HepG2 (cell line): Measurements from ENCODE around the gene ZNF653. TPM values are rescaled to one million over a fixed set of nuclear protein-coding genes. Genes with fewer than 3 reads are reported as not detected.

Experiments
- ATAC-seq: fragments of 200-7000 bp; cut with Tn5 transposase; 3 replicates; pipeline ENCODE4 v1.9.1; 2020; ENCODE audit warnings: mild to moderate bottlenecking, moderate library complexity
- BruUV-seq: library from RNA; stranded (reverse); fragments of 400-500 nt; replicated peaks from 2 replicates; lab custom pipeline; 2021; lab: Mats Ljungman, UMichigan
- CTCF ChIA-PET: fragments of 300-600 bp; formaldehyde crosslinking; extraction: SDS; loops from one replicate; lab custom pipeline; 2021; ENCODE audit warnings: low total read pairs, inconsistent platforms, low intra/inter-chr PET ratio; lab: Yijun Ruan, JAX
- POLR2A ChIA-PET: fragments of 350-600 bp; sonication (Branson Sonifier 250); formaldehyde crosslinking; loops from one replicate; lab custom pipeline; 2020; ENCODE audit warnings: antibody characterized with exemption, inconsistent platforms; lab: Yijun Ruan, JAX
- DNase-seq: peaks from one replicate; pipeline ENCODE4 v3.0.0-alpha.2; 2015; ENCODE audit warnings: low spot score
- FAIRE-seq: peaks from 3 replicates; lab custom pipeline; 2011; peaks lifted over from hg19 to GRCh38; lab: Jason Lieb, UNC
- H2AFZ ChIP-seq: one replicate; pipeline ENCODE4 v1.6.1; 2011; ENCODE audit warnings: low read length, inconsistent platforms
- H3K27ac ChIP-seq: fragments of 300-600 bp; 3 replicates; pipeline ENCODE4 v1.8.0; 2011; ENCODE audit warnings: mixed run types, mild to moderate bottlenecking, mixed read lengths, low read length, inconsistent platforms; ENCODE audit not compliant: insufficient read depth; ENCODE audit errors: extremely low read length
- H3K27me3 ChIP-seq, 2 experiments: fragments of 200-600 bp in 1 of 2; 2 replicates in 1 of 2; 3 replicates in 1 of 2; pipeline versions ENCODE4 v1.6.0 to v1.8.0; 2011; ENCODE audit warnings: low read length in 2 of 2, mild to moderate bottlenecking in 2 of 2, moderate library complexity in 2 of 2, inconsistent platforms in 1 of 2; ENCODE audit not compliant: insufficient read depth in 2 of 2, control insufficient read depth in 1 of 2
- H3K36me3 ChIP-seq, 2 experiments: fragments of 200-600 bp in 1 of 2; replicated peaks in 1 of 2; 2 replicates in 1 of 2; 3 replicates in 1 of 2; pipeline versions ENCODE4 v1.5.1 to v1.8.0; 2011; ENCODE audit warnings: low read length in 2 of 2, inconsistent platforms in 1 of 2; ENCODE audit not compliant: insufficient read depth in 2 of 2, control insufficient read depth in 1 of 2
- H3K4me1 ChIP-seq: 2 replicates; pipeline ENCODE4 v1.5.1; 2012; ENCODE audit warnings: low read length, inconsistent platforms; ENCODE audit not compliant: insufficient read depth
- H3K4me2 ChIP-seq: 2 replicates; pipeline ENCODE4 v1.6.0; 2011; ENCODE audit warnings: low read depth, low read length, inconsistent platforms
- H3K4me3 ChIP-seq, 3 experiments: fragments of 200-600 bp in 1 of 3; sonication (generic), shearing (Covaris generic) in 1 of 3; replicated peaks in 1 of 3; 2 replicates each; pipeline ENCODE4 v1.5.1; 2011 to 2016; ENCODE audit warnings: low read length in 3 of 3, inconsistent platforms in 2 of 3, low read depth in 2 of 3, mild to moderate bottlenecking in 2 of 3, control low read depth in 1 of 3, mixed read lengths in 1 of 3; ENCODE audit not compliant: insufficient read depth in 1 of 3
- H3K79me2 ChIP-seq: one replicate; pipeline ENCODE4 v1.6.1; 2011; ENCODE audit warnings: low read length, inconsistent platforms; ENCODE audit not compliant: insufficient read depth
- H3K9ac ChIP-seq: 2 replicates; pipeline ENCODE4 v1.6.0; 2011; ENCODE audit warnings: mild to moderate bottlenecking, low read depth, low read length, inconsistent platforms; ENCODE audit not compliant: insufficient read depth
- H3K9me3 ChIP-seq: 2 replicates; pipeline ENCODE4 v1.5.1; 2012; ENCODE audit warnings: mild to moderate bottlenecking, low read length
- H4K20me1 ChIP-seq: 2 replicates; pipeline ENCODE4 v1.6.0; 2011; ENCODE audit warnings: inconsistent platforms, mild to moderate bottlenecking, low read length, moderate library complexity; ENCODE audit not compliant: insufficient read depth
- CBFB ChIP-seq: sonication (generic); formaldehyde crosslinking; IDR thresholded peaks from 2 replicates; pipeline ENCODE4 v1.4.0; 2020; ENCODE audit warnings: missing genetic modification reagents
- CERS6 ChIP-seq: sonication (generic); formaldehyde crosslinking; IDR thresholded peaks from 2 replicates; pipeline ENCODE4 v1.5.0; 2020; ENCODE audit warnings: missing genetic modification reagents
- EHMT2 ChIP-seq: fragments of 200-600 bp; sonication (generic); IDR thresholded peaks from 2 replicates; pipeline ENCODE4 v1.7.0; 2017; ENCODE audit warnings: antibody characterized with exemption, low read depth, low read length, borderline replicate concordance
- FLYWCH1 ChIP-seq: sonication (generic); formaldehyde crosslinking; IDR thresholded peaks from 2 replicates; pipeline ENCODE4 v1.8.1; 2023; ENCODE audit warnings: mild to moderate bottlenecking, missing genetic modification reagents
- GATAD1 ChIP-seq: IDR thresholded peaks from 2 replicates; pipeline ENCODE4 v1.6.1; 2016; ENCODE audit warnings: missing genetic modification reagents, missing compliant biosample characterization
- HOXD1 ChIP-seq: sonication (generic); formaldehyde crosslinking; IDR thresholded peaks from 2 replicates; pipeline ENCODE4 v1.5.0; 2020; ENCODE audit warnings: missing genetic modification reagents
- KAT7 ChIP-seq: IDR thresholded peaks from 2 replicates; pipeline ENCODE4 v1.6.1; 2018; ENCODE audit warnings: borderline replicate concordance, missing compliant biosample characterization
- LCORL ChIP-seq, 2 experiments: fragments of 450-650 bp in 1 of 2; sonication (generic) in 1 of 2; formaldehyde crosslinking in 1 of 2; IDR thresholded peaks; 2 replicates each; pipeline versions ENCODE4 v1.5.0 to v1.6.1; 2017 to 2020; ENCODE audit warnings: antibody characterized with exemption in 1 of 2, missing genetic modification reagents in 1 of 2
- MIXL1 ChIP-seq: IDR thresholded peaks from 2 replicates; pipeline ENCODE4 v1.6.1; 2016
- MYC ChIP-seq: sonication (generic); formaldehyde crosslinking; IDR thresholded peaks from 2 replicates; pipeline ENCODE4 v1.9.0; 2021; ENCODE audit warnings: missing genetic modification reagents, borderline replicate concordance
- MYNN ChIP-seq: sonication (generic); formaldehyde crosslinking; IDR thresholded peaks from 2 replicates; pipeline ENCODE4 v1.4.0; 2020; ENCODE audit warnings: mild to moderate bottlenecking, low read depth, missing genetic modification reagents
- NFYC ChIP-seq: IDR thresholded peaks from 2 replicates; pipeline ENCODE4 v1.6.1; 2016; ENCODE audit warnings: missing genetic modification reagents, missing compliant biosample characterization
- NONO ChIP-seq, 2 experiments: fragments of 450-650 bp in 1 of 2; sonication (generic) in 1 of 2; formaldehyde crosslinking in 1 of 2; IDR thresholded peaks in 1 of 2; conservative IDR thresholded peaks in 1 of 2; 2 replicates each; pipeline versions ENCODE4 v1.6.1 to v1.8.0; 2017 to 2022; ENCODE audit warnings: mild to moderate bottlenecking in 1 of 2, missing genetic modification reagents in 1 of 2, moderate library complexity in 1 of 2
- RFXAP ChIP-seq: sonication (generic); formaldehyde crosslinking; IDR thresholded peaks from 2 replicates; pipeline ENCODE4 v1.4.0; 2020; ENCODE audit warnings: missing genetic modification reagents, borderline replicate concordance
- RXRA ChIP-seq: sonication (generic); formaldehyde crosslinking; IDR thresholded peaks from 2 replicates; pipeline ENCODE4 v1.5.1; 2020; ENCODE audit warnings: missing genetic modification reagents
- SP2 ChIP-seq: sonication (generic); formaldehyde crosslinking; IDR thresholded peaks from 2 replicates; pipeline ENCODE4 v1.5.1; 2020; ENCODE audit warnings: mild to moderate bottlenecking, missing genetic modification reagents
- SP4 ChIP-seq: sonication (generic); formaldehyde crosslinking; IDR thresholded peaks from 2 replicates; pipeline ENCODE4 v1.8.1; 2023; ENCODE audit warnings: mild to moderate bottlenecking, missing genetic modification reagents
- SP5 ChIP-seq: IDR thresholded peaks from 2 replicates; pipeline ENCODE4 v1.6.1; 2016; ENCODE audit warnings: low read depth, borderline replicate concordance
- TAF15 ChIP-seq: fragments of 200-400 bp; formaldehyde crosslinking; IDR thresholded peaks from one replicate; pipeline ENCODE4 v1.6.1; 2018; ENCODE audit warnings: mild to moderate bottlenecking, low read depth, low read length; ENCODE audit not compliant: poor library complexity, severe bottlenecking
- ZNF10 ChIP-seq: sonication (generic); formaldehyde crosslinking; IDR thresholded peaks from 2 replicates; pipeline ENCODE4 v1.4.0; 2020; ENCODE audit warnings: mild to moderate bottlenecking, low read depth, missing genetic modification reagents, borderline replicate concordance
- ZNF709 ChIP-seq: sonication (generic); formaldehyde crosslinking; IDR thresholded peaks from 2 replicates; pipeline ENCODE4 v1.5.0; 2020; ENCODE audit warnings: mild to moderate bottlenecking, missing genetic modification reagents
- ZNF747 ChIP-seq: sonication (generic); formaldehyde crosslinking; IDR thresholded peaks from 2 replicates; pipeline ENCODE4 v1.8.1; 2023; ENCODE audit warnings: missing genetic modification reagents, mild to moderate bottlenecking, borderline replicate concordance
- ZSCAN21 ChIP-seq: sonication (generic); formaldehyde crosslinking; IDR thresholded peaks from 2 replicates; pipeline ENCODE4 v1.8.0; 2022; ENCODE audit warnings: mild to moderate bottlenecking, missing genetic modification reagents, moderate library complexity, borderline replicate concordance
- WGBS: methylation state at CpG from one replicate; pipeline ENCODE4 v1.1.6; 2017; ENCODE audit warnings: low lambda C conversion rate; 5-methylcytosine and 5-hydroxymethylcytosine counted together
- in situ Hi-C: cut with HindIII; loops from 2 replicates; pipeline ENCODE4 v1.10.0; 2017; ENCODE audit warnings: low pct_unique_long_range_greater_than_20kb; ENCODE audit not compliant: extremely low pct_ligation_motif_present
- intact Hi-C: fragments of 100-400 bp; cut with micrococcal nuclease; formaldehyde crosslinking; loops from one replicate; pipeline ENCODE4 v1.10.0; 2022; ENCODE audit not compliant: unreplicated experiment
- polyA plus RNA-seq, 8 experiments: library from polyadenylated mRNA; depleted of rRNA in 3 of 8; stranded (reverse) in 7 of 8; unstranded in 1 of 8; fragments of >200 nt; fragmentation: Illumina TruSeq in 4 of 8; extraction: Trizol in 4 of 8; gene quantifications; 2 replicates each; pipeline versions ENCODE4 v1.2.1 to v1.2.3, GENCODE V29; 2011 to 2016; ENCODE audit warnings: low read depth in 4 of 8, missing spikeins in 1 of 8, mixed read lengths in 1 of 8; ENCODE audit not compliant: insufficient read depth in 1 of 8
- total RNA-seq, 5 experiments: library from RNA; depleted of rRNA; stranded (reverse); fragments of >200 nt; fragmentation: Illumina TruSeq; extraction: Trizol; gene quantifications; 2 replicates each; pipeline ENCODE4 v1.2.3, GENCODE V29; 2016; ENCODE audit warnings: low read depth in 1 of 5

ZNF653 gene
- total and polyA plus RNA-seq, 2 of the 13 experiments (the other 11 are each of a cell fraction or from before 2014, with no cell fraction given), result 4.7 to 7.1 TPM

DNA sequence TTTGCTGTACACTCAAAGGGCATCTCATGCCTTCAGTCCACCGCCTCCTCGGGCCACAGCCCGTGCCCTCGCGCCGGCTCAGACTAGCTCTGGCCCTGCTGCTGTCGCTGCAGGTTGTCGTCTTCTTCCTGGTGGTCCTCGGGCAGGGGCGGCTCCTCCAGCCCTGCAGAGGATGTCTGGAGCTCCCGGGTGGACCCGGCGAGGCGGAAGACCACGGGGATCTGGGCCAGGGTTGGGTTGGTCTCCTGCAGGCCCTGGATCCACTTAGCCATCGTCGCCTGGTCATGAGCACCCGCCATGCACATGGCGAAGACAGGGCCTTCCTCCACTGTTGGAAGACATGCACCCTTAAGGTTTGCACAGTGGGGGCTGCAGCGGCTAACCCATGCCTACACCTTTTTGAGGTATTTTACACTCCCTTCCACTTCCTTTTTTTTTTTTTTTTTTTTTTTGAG is 489 bp upstream of the ZNF653 start (continued):
- TF ChIP-seq CERS6 (CRISPR knock-in tag) (no peak), FLYWCH1 (CRISPR knock-in tag) (0 out of 2 replicates have a peak, but pooled peaks have one; percentile 52), ZSCAN21 (CRISPR knock-in tag) (no peak), NONO (IDR thresholded peaks at IDR 0.05) (no peak), NONO (CRISPR knock-in tag; conservative IDR thresholded peaks at IDR 0.05) (peak; percentile 15; the same call in 1 of the 2 replicates), HOXD1 (CRISPR knock-in tag) (peak; percentile 5; the same call in 1 of the 2 replicates)

DNA sequence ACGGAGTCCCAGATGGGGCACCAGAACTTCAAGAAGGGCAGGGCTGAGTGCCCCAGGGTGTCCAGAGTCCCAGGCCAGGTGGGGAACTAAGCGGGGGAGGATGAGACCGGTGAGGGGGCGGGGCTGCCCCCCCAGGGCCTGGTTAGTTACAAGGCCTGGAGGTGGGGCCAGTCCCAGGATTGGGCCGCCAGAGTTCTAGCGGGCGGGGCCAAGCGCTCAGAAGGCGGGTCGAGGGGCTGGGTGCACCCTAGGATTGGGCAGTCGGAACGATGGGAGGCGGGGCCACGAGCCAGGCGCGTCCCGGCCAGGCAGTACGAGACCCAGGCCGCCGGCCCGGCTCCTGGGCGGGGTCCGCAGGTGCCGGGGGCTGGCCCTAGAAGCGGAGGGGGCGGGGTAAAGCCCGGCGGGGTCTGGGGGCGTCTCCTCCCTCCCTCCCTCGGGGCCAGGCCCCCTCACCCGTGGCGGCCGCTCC is 571 bp downstream of the ZNF653 start:
- peak; percentile 96 for ATAC-seq
- Histone ChIP-seq H3K79me2 (peaks cover 6% of the 10 kb centered on the region), H3K27me3 (no peaks in the 10 kb centered on the region), H2AFZ (no peak overlapping the region), H3K9me3 (no peaks in the 10 kb centered on the region), H3K4me3 (peak overlapping the region; percentile 77 to 84 (median 81)), H3K27ac (peak overlapping the region; percentile 77), H3K36me3 (peaks cover 0 to 2% of the 10 kb centered on the region in 2 experiments; a peak in 1 of 5 replicates), H4K20me1 (no peaks in the 10 kb centered on the region; the same call in 1 of the 2 replicates), H3K4me2 (peak overlapping the region; percentile 95), H3K4me1 (peaks cover 18% of the 10 kb centered on the region), H3K9ac (peak overlapping the region; percentile 80)
- POLR2A ChIA-PET, result interaction anchor here (1.3 kb wide), 1 partner anchor 14 kb away, joined by 3 read pairs; no protein-coding TSS in a partner anchor
- WGBS, result 20% methylated on average over 1 of the region's 33 CpGs
- in situ Hi-C loops (no loop called here), intact Hi-C loops (no loop called here)
- FAIRE-seq, result peak; percentile 30
- no TSS peak for BruUV-seq
- CTCF ChIA-PET, result no interaction called here
- peak; percentile 91 for DNase-seq
- TF ChIP-seq KAT7 (CRISPR knock-in tag), result peak; percentile 58; the same call in 1 of the 2 replicates
- TF ChIP-seq ZNF709, result 0 out of 2 replicates have a peak, but pooled peaks have one; percentile 7
- no peak for TF ChIP-seq LCORL (IDR thresholded peaks at IDR 0.05)
- 0 out of 2 replicates have a peak, but pooled peaks have one; percentile 24 for TF ChIP-seq LCORL (CRISPR knock-in tag; IDR thresholded peaks at IDR 0.05)
- TF ChIP-seq SP2 (CRISPR knock-in tag), result peak; percentile 87
- TF ChIP-seq ZNF10 (CRISPR knock-in tag), result no peak
- TF ChIP-seq EHMT2, result no peak
- TF ChIP-seq SP4, result peak; percentile 97
- TF ChIP-seq MIXL1 (CRISPR knock-in tag), result 0 out of 2 replicates have a peak, but pooled peaks have one; percentile 34
- peak; percentile 62; the same call in 1 of the 2 replicates for TF ChIP-seq SP5
- TF ChIP-seq TAF15, result peak; percentile 17
- 0 out of 2 replicates have a peak, but pooled peaks have one; percentile 11 for TF ChIP-seq RFXAP
- TF ChIP-seq MYNN (CRISPR knock-in tag), result peak; percentile 6; the same call in 1 of the 2 replicates
- TF ChIP-seq GATAD1 (CRISPR knock-in tag), result peak; percentile 1; the same call in 1 of the 2 replicates
- TF ChIP-seq CBFB, result no peak
- no peak for TF ChIP-seq ZNF747 (CRISPR knock-in tag)
- TF ChIP-seq NFYC (CRISPR knock-in tag), result peak; percentile 77
- TF ChIP-seq MYC (CRISPR knock-in tag), result peak; percentile 39; the same call in 1 of the 2 replicates
- peak; percentile 27; the same call in 1 of the 2 replicates for TF ChIP-seq RXRA (CRISPR knock-in tag)
